ENCODE data around the gene GNAO1. TPM values are rescaled to one million over a fixed set of nuclear protein-coding genes. Genes with fewer than 3 reads are reported as not detected.

Gene GNAO1
- total RNA-seq, 1 experiment from 2014 or later = not detected

DNA sequence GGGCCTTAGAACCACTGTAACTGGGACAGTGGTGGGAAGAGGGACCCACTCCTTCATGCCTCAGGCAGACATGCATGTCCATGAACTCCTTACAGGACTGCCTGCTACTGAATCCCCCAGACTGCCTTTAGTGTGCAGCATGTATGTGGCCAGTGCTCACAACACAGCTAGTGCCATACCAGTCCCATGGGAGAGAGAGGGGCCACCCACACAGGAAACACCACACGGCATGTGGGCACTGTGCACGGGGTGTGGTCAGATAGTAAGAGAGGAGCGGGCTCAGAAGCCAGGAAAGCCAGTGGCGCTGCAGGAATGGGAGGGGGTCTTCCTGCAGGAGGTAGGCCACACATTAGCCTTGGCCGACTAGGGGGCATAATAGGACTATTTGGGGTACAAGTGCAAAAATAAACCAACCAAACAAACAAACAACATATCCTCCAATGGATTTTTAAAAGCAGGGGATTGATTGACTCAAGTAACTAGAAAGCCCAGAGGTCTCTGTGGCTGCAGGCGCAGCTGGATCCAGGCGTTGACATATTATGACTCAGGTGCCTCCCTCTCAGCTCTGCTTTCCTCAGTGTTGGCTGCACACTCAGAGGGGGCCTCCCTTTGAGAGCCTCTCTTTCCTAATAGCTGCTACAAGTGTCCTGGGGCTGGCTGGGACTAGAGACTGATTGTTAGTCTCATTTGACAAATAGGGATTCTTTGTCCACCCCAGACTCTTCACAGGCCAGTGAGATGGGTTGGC is 129.7 kb downstream of the GNAO1 start:
- no peak overlapping the region for H2AFZ ChIP-seq (ENCODE audit: low read length)
- CTCF ChIA-PET = no interaction called here
- H3K4me2 ChIP-seq (ENCODE audit: low read length) = no peak overlapping the region
- no TSS peak for BruUV-seq (replicated peaks)
- TF ChIP-seq, protein P1, sequence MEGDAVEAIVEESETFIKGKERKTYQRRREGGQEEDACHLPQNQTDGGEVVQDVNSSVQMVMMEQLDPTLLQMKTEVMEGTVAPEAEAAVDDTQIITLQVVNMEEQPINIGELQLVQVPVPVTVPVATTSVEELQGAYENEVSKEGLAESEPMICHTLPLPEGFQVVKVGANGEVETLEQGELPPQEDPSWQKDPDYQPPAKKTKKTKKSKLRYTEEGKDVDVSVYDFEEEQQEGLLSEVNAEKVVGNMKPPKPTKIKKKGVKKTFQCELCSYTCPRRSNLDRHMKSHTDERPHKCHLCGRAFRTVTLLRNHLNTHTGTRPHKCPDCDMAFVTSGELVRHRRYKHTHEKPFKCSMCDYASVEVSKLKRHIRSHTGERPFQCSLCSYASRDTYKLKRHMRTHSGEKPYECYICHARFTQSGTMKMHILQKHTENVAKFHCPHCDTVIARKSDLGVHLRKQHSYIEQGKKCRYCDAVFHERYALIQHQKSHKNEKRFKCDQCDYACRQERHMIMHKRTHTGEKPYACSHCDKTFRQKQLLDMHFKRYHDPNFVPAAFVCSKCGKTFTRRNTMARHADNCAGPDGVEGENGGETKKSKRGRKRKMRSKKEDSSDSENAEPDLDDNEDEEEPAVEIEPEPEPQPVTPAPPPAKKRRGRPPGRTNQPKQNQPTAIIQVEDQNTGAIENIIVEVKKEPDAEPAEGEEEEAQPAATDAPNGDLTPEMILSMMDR (conservative IDR thresholded peaks at IDR 0.05; ENCODE audit: low read depth, low read length) = no peak
- no peak for TF ChIP-seq EZH2phosphoT487 (IDR thresholded peaks at IDR 0.05; ENCODE audit: borderline replicate concordance, low read length)
- TF ChIP-seq EZH2 (IDR thresholded peaks at IDR 0.05; ENCODE audit: low read length, unreplicated experiment) = no peak
- H3K27me3 ChIP-seq (ENCODE audit: low read length) = no peaks in the 10 kb centered on the region
- H3K36me3 ChIP-seq (ENCODE audit: low read depth, low read length) = no peaks in the 10 kb centered on the region
- H3K9me2 ChIP-seq (replicated peaks; ENCODE audit: low read length) = no peaks in the 10 kb centered on the region
- no peaks in the 10 kb centered on the region for H4K20me1 ChIP-seq (ENCODE audit: low read length)
- POLR2A ChIA-PET (ENCODE audit: unreplicated experiment) = no interaction called here
- peaks cover 11% of the 10 kb centered on the region for H3K4me1 ChIP-seq (ENCODE audit: insufficient read depth, low read length)
- H3K9ac ChIP-seq (ENCODE audit: low read length) = no peak overlapping the region
- intact Hi-C loops (cut with micrococcal nuclease) = no loop called here
- H3K27ac ChIP-seq (ENCODE audit: low read length) = no peak overlapping the region
- no peaks in the 10 kb centered on the region for H3K9me3 ChIP-seq (ENCODE audit: low read length)
- H3K4me3 ChIP-seq (ENCODE audit: low read length) = no peak overlapping the region
- no peaks in the 10 kb centered on the region for H3K79me2 ChIP-seq (ENCODE audit: low read length)
- DNase-seq (no peak), ATAC-seq (no peak)
- no peaks in the 10 kb centered on the region for H3F3A ChIP-seq (ENCODE audit: low read length, unreplicated experiment)

DNA sequence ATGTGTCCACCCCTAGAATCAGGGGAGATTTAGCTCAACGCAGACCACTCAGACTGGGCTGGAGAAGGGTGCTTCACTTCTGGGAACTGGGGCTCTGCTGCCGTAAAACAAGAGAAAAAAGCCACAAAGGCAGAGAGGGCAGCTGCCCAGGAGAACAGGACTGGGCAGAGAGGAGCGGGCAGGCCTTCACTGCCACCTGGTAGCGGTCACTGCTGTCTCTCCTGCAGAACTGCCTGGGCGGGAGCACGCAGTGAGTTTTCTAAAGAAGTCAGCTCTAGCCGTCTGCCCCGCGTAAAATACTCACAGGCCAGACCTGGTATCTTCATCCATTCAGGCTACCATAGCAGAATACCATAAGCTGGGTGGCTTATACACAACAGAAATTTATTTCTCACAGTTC is 130.3 kb downstream of the GNAO1 start:
- ATAC-seq (no peak), DNase-seq (no peak)
- H3K9me2 ChIP-seq (replicated peaks; ENCODE audit: low read length) = no peaks in the 10 kb centered on the region
- H3K36me3 ChIP-seq (ENCODE audit: low read depth, low read length) = no peaks in the 10 kb centered on the region
- TF ChIP-seq EZH2 (IDR thresholded peaks at IDR 0.05; ENCODE audit: low read length, unreplicated experiment) (no peak), EZH2phosphoT487 (IDR thresholded peaks at IDR 0.05; ENCODE audit: borderline replicate concordance, low read length) (no peak)
- TF ChIP-seq, protein P1 (conservative IDR thresholded peaks at IDR 0.05; ENCODE audit: low read depth, low read length) = no peak
- H3K9ac ChIP-seq (ENCODE audit: low read length) = no peak overlapping the region
- peaks cover 11% of the 10 kb centered on the region for H3K4me1 ChIP-seq (ENCODE audit: insufficient read depth, low read length)
- CTCF ChIA-PET = no interaction called here
- H3K27me3 ChIP-seq (ENCODE audit: low read length) = no peaks in the 10 kb centered on the region
- H3K79me2 ChIP-seq (ENCODE audit: low read length) = no peaks in the 10 kb centered on the region
- H3K4me2 ChIP-seq (ENCODE audit: low read length) = no peak overlapping the region
- POLR2A ChIA-PET (ENCODE audit: unreplicated experiment) = no interaction called here
- no peak overlapping the region for H3K4me3 ChIP-seq (ENCODE audit: low read length)
- no TSS peak for BruUV-seq (replicated peaks)
- H3K27ac ChIP-seq (ENCODE audit: low read length) = no peak overlapping the region
- no peaks in the 10 kb centered on the region for H4K20me1 ChIP-seq (ENCODE audit: low read length)
- no peaks in the 10 kb centered on the region for H3K9me3 ChIP-seq (ENCODE audit: low read length)
- intact Hi-C loops (cut with micrococcal nuclease) = no loop called here
- no peak overlapping the region for H2AFZ ChIP-seq (ENCODE audit: low read length)
- no peaks in the 10 kb centered on the region for H3F3A ChIP-seq (ENCODE audit: low read length, unreplicated experiment)

DNA sequence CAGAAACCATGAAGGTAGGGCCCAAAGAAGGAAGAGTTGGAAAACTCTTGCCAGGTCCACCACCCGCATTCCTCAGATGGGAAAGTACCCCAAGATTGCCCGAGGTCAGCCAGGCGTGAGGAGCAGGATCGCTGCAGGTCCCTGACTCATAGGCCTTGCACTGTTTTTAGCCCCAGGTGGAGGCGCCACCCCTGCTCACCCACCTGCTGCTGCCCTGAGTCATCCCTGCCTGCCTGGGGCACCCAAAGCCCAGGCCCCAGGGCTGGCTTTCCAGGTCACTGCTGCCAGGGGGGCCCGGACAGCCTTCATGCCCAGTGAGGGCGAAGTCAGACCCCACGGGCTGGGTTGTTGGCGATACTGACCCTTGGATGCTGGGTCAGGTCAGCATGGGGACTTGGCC is 133.1 kb downstream of the GNAO1 start:
- Histone ChIP-seq H3K9me2 (replicated peaks; ENCODE audit: low read length) (no peaks in the 10 kb centered on the region), H3K27ac (ENCODE audit: low read length) (no peak overlapping the region), H3K9me3 (ENCODE audit: low read length) (no peaks in the 10 kb centered on the region), H3K9ac (ENCODE audit: low read length) (no peak overlapping the region), H2AFZ (ENCODE audit: low read length) (no peak overlapping the region), H4K20me1 (ENCODE audit: low read length) (no peaks in the 10 kb centered on the region), H3K27me3 (ENCODE audit: low read length) (no peaks in the 10 kb centered on the region), H3K4me1 (ENCODE audit: insufficient read depth, low read length) (peaks cover 11% of the 10 kb centered on the region), H3F3A (ENCODE audit: low read length, unreplicated experiment) (no peaks in the 10 kb centered on the region), H3K79me2 (ENCODE audit: low read length) (no peaks in the 10 kb centered on the region), H3K4me2 (ENCODE audit: low read length) (no peak overlapping the region), H3K36me3 (ENCODE audit: low read depth, low read length) (no peaks in the 10 kb centered on the region), H3K4me3 (ENCODE audit: low read length) (no peak overlapping the region)
- TF ChIP-seq EZH2 (IDR thresholded peaks at IDR 0.05; ENCODE audit: low read length, unreplicated experiment) = no peak
- TF ChIP-seq EZH2phosphoT487 (IDR thresholded peaks at IDR 0.05; ENCODE audit: borderline replicate concordance, low read length) = no peak
- TF ChIP-seq, protein P1 (conservative IDR thresholded peaks at IDR 0.05; ENCODE audit: low read depth, low read length) = no peak
- no TSS peak for BruUV-seq (replicated peaks)
- ChIA-PET CTCF (no interaction called here), POLR2A (ENCODE audit: unreplicated experiment) (no interaction called here)
- DNase-seq = peak; percentile 56
- peak; percentile 73 for ATAC-seq
- intact Hi-C loops (cut with micrococcal nuclease) = no loop called here

All from PC-3 (cell line).